Measurements from ENCODE around the gene HYAL2. TPM values are rescaled to one million over a fixed set of nuclear protein-coding genes. Genes with fewer than 3 reads are reported as not detected.

The HYAL2 gene
- polyA plus RNA-seq, 1 donor from 2014 or later: 116 TPM

- no peak for TF ChIP-seq REST (IDR thresholded peaks at IDR 0.05; ENCODE audit: borderline replicate concordance)
- TF ChIP-seq POLR2AphosphoS5 (IDR thresholded peaks at IDR 0.05): no peak
- TF ChIP-seq, protein P1, sequence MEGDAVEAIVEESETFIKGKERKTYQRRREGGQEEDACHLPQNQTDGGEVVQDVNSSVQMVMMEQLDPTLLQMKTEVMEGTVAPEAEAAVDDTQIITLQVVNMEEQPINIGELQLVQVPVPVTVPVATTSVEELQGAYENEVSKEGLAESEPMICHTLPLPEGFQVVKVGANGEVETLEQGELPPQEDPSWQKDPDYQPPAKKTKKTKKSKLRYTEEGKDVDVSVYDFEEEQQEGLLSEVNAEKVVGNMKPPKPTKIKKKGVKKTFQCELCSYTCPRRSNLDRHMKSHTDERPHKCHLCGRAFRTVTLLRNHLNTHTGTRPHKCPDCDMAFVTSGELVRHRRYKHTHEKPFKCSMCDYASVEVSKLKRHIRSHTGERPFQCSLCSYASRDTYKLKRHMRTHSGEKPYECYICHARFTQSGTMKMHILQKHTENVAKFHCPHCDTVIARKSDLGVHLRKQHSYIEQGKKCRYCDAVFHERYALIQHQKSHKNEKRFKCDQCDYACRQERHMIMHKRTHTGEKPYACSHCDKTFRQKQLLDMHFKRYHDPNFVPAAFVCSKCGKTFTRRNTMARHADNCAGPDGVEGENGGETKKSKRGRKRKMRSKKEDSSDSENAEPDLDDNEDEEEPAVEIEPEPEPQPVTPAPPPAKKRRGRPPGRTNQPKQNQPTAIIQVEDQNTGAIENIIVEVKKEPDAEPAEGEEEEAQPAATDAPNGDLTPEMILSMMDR (IDR thresholded peaks at IDR 0.05; ENCODE audit: poor library complexity, severe bottlenecking): no peak
- no peak for TF ChIP-seq TAF1 (IDR thresholded peaks at IDR 0.05; ENCODE audit: low read depth)
- TF ChIP-seq MXI1 (conservative IDR thresholded peaks at IDR 0.05; ENCODE audit: poor library complexity, severe bottlenecking): no peak
- no peak for TF ChIP-seq EZH2 (IDR thresholded peaks at IDR 0.05; ENCODE audit: borderline replicate concordance, insufficient read depth, low read length, poor library complexity, severe bottlenecking)
- no peak for TF ChIP-seq SMC3 (conservative IDR thresholded peaks at IDR 0.05; ENCODE audit: poor library complexity)
- no peak for TF ChIP-seq EP300 (conservative IDR thresholded peaks at IDR 0.05; ENCODE audit: poor library complexity, severe bottlenecking)
- TF ChIP-seq RAD21 (conservative IDR thresholded peaks at IDR 0.05): no peak
- Histone ChIP-seq H3K9me2 (ENCODE audit: insufficient read depth, low read length) (no peaks in the 10 kb centered on the region), H3K79me2 (replicated peaks; ENCODE audit: insufficient read depth, low read length) (no peaks in the 10 kb centered on the region), H4K20me1 (ENCODE audit: insufficient read depth) (no peaks in the 10 kb centered on the region), H3K36me3 (ENCODE audit: insufficient read depth, low read length) (no peaks in the 10 kb centered on the region), H3K4me3 (ENCODE audit: low read length) (no peak overlapping the region), H3K9me3 (ENCODE audit: low read length) (no peaks in the 10 kb centered on the region), H3K27me3 (ENCODE audit: insufficient read depth, low read depth, low read length) (peaks cover 43% of the 10 kb centered on the region), H3K4me2 (ENCODE audit: low read length) (no peak overlapping the region), H3F3A (ENCODE audit: insufficient read depth, low read length, poor library complexity, severe bottlenecking) (no peaks in the 10 kb centered on the region), H3K27ac (ENCODE audit: low read length) (no peak overlapping the region), H3K9ac (ENCODE audit: low read length) (no peak overlapping the region), H2AFZ (ENCODE audit: low read depth, low read length) (no peak overlapping the region)
Observed at GRCh38 chr3:50341996-50342650, 19.6 kb upstream of the HYAL2 start.

GRCh38 chr3:50341537-50341936 lies 19.0 kb upstream of the HYAL2 start:
- H3K9me2 ChIP-seq (ENCODE audit: insufficient read depth, low read length): no peaks in the 10 kb centered on the region

More at GRCh38 chr3:50341537-50341936, 19.0 kb upstream of the HYAL2 start:
- no peak overlapping the region for H2AFZ ChIP-seq (ENCODE audit: low read depth, low read length)
- TF ChIP-seq REST (IDR thresholded peaks at IDR 0.05; ENCODE audit: borderline replicate concordance) (no peak), MXI1 (conservative IDR thresholded peaks at IDR 0.05; ENCODE audit: poor library complexity, severe bottlenecking) (no peak), EP300 (conservative IDR thresholded peaks at IDR 0.05; ENCODE audit: poor library complexity, severe bottlenecking) (no peak), EZH2 (IDR thresholded peaks at IDR 0.05; ENCODE audit: borderline replicate concordance, insufficient read depth, low read length, poor library complexity, severe bottlenecking) (no peak), SMC3 (conservative IDR thresholded peaks at IDR 0.05; ENCODE audit: poor library complexity) (no peak), POLR2AphosphoS5 (IDR thresholded peaks at IDR 0.05) (no peak), TAF1 (IDR thresholded peaks at IDR 0.05; ENCODE audit: low read depth) (no peak), RAD21 (conservative IDR thresholded peaks at IDR 0.05) (no peak)
- TF ChIP-seq, protein P1 (IDR thresholded peaks at IDR 0.05; ENCODE audit: poor library complexity, severe bottlenecking): no peak
- no peak overlapping the region for H3K27ac ChIP-seq (ENCODE audit: low read length)
- H3K9me3 ChIP-seq (ENCODE audit: low read length): no peaks in the 10 kb centered on the region
- H3K9ac ChIP-seq (ENCODE audit: low read length): no peak overlapping the region
- no peaks in the 10 kb centered on the region for H4K20me1 ChIP-seq (ENCODE audit: insufficient read depth)
- H3K36me3 ChIP-seq (ENCODE audit: insufficient read depth, low read length): no peaks in the 10 kb centered on the region
- H3K27me3 ChIP-seq (ENCODE audit: insufficient read depth, low read depth, low read length): peaks cover 43% of the 10 kb centered on the region
- no peaks in the 10 kb centered on the region for H3F3A ChIP-seq (ENCODE audit: insufficient read depth, low read length, poor library complexity, severe bottlenecking)
- no peak overlapping the region for H3K4me3 ChIP-seq (ENCODE audit: low read length)
- H3K79me2 ChIP-seq (replicated peaks; ENCODE audit: insufficient read depth, low read length): peaks cover 2% of the 10 kb centered on the region
- H3K4me2 ChIP-seq (ENCODE audit: low read length): no peak overlapping the region

All from neural cell (in vitro differentiated cells).